HFF-Myc (cell line): ENCODE data around the gene PTPRC.

Experiments used
- DNase-seq: peaks from one replicate; pipeline ENCODE4 v3.0.0-alpha.2; 2011; ENCODE audit warnings: low read depth; ENCODE audit errors: extremely low read depth
- H3K4me3 ChIP-seq: replicated peaks from 2 replicates; pipeline ENCODE4 v1.5.1; 2011; ENCODE audit warnings: low read depth, mild to moderate bottlenecking, control low read depth, low read length
- CTCF ChIP-seq: IDR thresholded peaks from 2 replicates; pipeline ENCODE4 v1.5.1; 2012; ENCODE audit warnings: mild to moderate bottlenecking, low read depth, low read length, control low read depth; ENCODE audit errors: missing control alignments

The PTPRC gene

GRCh38 chr1:198669023-198669698 is 30.3 kb downstream of the PTPRC start:
- H3K4me3 ChIP-seq = no peak overlapping the region
- no peak for TF ChIP-seq CTCF
- peak; percentile 95 for DNase-seq

GRCh38 chr1:198669771-198670170 is 30.9 kb downstream of the PTPRC start:
- DNase-seq = no peak
- H3K4me3 ChIP-seq = no peak overlapping the region
- TF ChIP-seq CTCF = no peak

- no peak for TF ChIP-seq CTCF
- no peak for DNase-seq
- no peak overlapping the region for H3K4me3 ChIP-seq
Observed at GRCh38 chr1:198671136-198671535, 32.3 kb downstream of the PTPRC start.

GRCh38 chr1:198672124-198672523 is 33.3 kb downstream of the PTPRC start:
- DNase-seq = no peak
- TF ChIP-seq CTCF = no peak
- no peak overlapping the region for H3K4me3 ChIP-seq

GRCh38 chr1:198674009-198674408 is 35.2 kb downstream of the PTPRC start:
- no peak for TF ChIP-seq CTCF
- no peak overlapping the region for H3K4me3 ChIP-seq
- no peak for DNase-seq

- H3K4me3 ChIP-seq = no peak overlapping the region
- no peak for TF ChIP-seq CTCF
- DNase-seq = no peak
Observed at GRCh38 chr1:198676253-198676652, 37.4 kb downstream of the PTPRC start.

GRCh38 chr1:198677027-198677426 is 38.2 kb downstream of the PTPRC start:
- DNase-seq = no peak
- H3K4me3 ChIP-seq = no peak overlapping the region
- TF ChIP-seq CTCF = no peak
